Measurements from ENCODE around the gene KCTD10. TPM values are rescaled to one million over a fixed set of nuclear protein-coding genes. Genes with fewer than 3 reads are reported as not detected.

Gene KCTD10
- total RNA-seq, 1 donor from 2014 or later, result 54.4 TPM

Other genes with a start within 250 kb of the KCTD10 start
- gene FOXN4, start 168.0 kb downstream of the KCTD10 start, total RNA-seq, result not detected in 2 replicates
- not detected in 2 replicates for gene MYO1H, start 129.4 kb downstream of the KCTD10 start, total RNA-seq
- 30.6 and 31.2 TPM in 2 replicates for gene UBE3B, start 334 bp upstream of the KCTD10 start, total RNA-seq
- 56.7 and 59.0 TPM in 2 replicates for gene MMAB, start 96.2 kb upstream of the KCTD10 start, total RNA-seq
- 28.7 and 33.6 TPM in 2 replicates for gene MVK, start 96.5 kb upstream of the KCTD10 start, total RNA-seq
- gene FAM222A, start 236.5 kb upstream of the KCTD10 start, total RNA-seq, result 1.4 and 1.6 TPM in 2 replicates

Measured in activated T-helper 2 cell treated with anti-CD3 and anti-CD28 coated beads, Interferon-gamma antibody, Interleukin-2, Interleukin-4, amounts not matched to agents 10 μg/mL and 5 μg/mL and 100 μg/mL, durations not matched to agents 14 hours and 24 hours and 36 hours (primary cell).